ENCODE data around the gene CITED4.

CITED4 gene

DNA sequence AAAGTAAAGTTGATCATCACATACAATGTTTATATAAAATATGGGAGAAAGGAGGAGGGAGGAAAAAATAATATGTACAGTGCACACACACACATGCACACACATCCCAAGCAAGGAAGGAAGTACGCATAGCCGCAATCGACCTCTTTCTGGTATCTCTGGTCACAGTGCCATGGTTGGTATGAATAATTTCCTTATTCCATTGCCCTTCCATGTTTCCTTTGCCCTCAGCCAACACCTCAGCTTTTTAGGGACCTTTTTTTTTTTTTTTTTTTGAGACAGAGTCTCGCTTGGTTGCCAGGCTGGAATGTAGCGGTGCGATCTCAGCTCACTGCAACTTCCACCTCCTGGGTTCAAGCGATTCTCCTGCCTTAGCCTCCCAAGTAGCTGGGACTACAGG is 20.6 kb downstream of the CITED4 start:
- DNase-seq (ENCODE audit: low read depth): no peak
- TF ChIP-seq CTCF (conservative IDR thresholded peaks at IDR 0.05; ENCODE audit: low read length): no peak
- H3K4me3 ChIP-seq (ENCODE audit: low read length): no peak overlapping the region

DNA sequence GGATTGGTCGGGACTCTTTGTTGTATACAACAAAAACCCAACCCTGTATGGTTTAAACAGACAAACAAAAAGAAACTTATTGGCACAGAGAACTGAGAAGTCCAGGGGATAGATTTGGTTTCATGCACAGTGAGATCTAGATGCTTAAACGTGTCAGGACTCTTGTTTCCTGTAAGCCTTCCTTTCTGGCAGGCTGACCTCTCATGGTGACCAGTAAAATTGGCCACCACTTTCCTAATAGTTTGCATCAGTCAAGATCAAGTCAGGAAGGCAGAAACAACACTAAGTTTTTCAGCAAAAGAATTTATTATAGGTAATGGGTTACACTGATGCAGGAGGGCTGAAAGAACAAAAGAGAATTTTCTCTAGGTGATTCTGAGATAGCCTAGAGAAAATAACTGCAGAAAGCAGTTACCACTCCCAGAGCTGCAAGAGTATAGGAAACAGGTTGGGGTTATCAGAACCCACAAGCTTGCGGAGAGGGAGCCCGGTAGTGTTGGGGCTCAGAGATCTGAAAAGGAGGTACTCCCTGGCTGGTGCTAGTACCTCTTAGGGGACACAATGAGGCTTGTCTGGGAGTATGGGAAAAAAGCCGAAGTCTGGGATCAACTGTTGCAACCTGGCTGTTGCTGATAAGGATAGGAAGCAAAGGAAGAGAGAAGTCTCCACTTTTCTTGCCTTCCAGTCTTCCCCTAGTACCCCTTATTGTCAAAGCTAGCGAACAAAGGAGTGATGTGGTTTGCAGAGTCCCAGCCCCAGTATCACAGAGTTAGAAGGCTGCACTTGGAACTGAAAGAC is 21.4 kb downstream of the CITED4 start:
- no peak overlapping the region for H3K4me3 ChIP-seq (ENCODE audit: low read length)
- TF ChIP-seq CTCF (conservative IDR thresholded peaks at IDR 0.05; ENCODE audit: low read length): 0 out of 2 replicates have a peak, but pooled peaks have one; percentile 4
- DNase-seq (ENCODE audit: low read depth): no peak

- TF ChIP-seq CTCF (conservative IDR thresholded peaks at IDR 0.05; ENCODE audit: low read length): no peak
- no peak for DNase-seq (ENCODE audit: low read depth)
- no peak overlapping the region for H3K4me3 ChIP-seq (ENCODE audit: low read length)
Observed at GRCh38 chr1:40839943-40840335, 22.2 kb downstream of the CITED4 start.

DNA sequence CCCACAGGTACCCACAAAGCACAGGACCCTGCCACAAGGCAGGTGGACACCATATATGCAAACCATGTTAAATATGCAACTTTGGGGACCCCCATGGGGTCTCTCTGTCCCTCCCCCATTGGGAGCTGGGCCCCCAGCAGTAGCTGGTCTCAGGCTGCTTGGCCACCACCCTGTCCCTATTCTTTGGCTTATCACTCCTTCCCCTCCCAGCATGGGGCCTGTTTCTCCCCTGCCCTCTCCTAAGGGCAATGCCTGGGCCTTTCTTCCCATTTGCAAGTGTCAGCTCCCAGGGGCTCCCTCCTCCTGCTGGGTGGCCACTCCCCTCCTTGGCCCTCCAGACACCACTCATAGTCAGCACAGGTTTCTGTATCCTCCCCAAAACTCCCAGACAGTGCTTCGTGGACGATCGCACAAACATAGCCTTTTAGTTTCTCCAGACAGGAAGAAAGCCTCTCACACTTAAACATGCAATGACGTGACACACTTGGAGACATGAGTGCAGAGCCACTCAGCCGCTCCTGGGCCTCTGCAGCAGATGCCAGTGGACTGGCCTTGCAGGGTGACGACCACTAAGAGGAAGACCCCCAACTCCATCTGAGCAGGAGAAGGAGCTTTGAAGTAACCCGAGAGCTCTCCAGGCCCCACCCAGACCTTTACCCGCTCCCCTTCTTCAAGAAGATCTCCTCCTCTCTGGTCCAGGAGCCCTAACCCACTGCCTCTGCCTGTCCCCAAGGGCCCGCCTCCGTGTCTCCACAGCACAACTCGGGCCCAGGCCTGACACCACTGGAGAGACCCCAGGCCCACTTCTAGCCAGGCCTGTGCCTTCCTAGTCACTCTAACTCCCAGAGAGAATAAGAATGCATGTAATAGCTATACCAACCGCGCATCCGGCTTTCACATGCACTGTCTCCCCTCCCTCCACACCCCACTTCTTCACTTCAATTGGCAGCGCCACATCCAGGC is 22.9 kb downstream of the CITED4 start:
- no peak for TF ChIP-seq CTCF (conservative IDR thresholded peaks at IDR 0.05; ENCODE audit: low read length)
- no peak for DNase-seq (ENCODE audit: low read depth)
- H3K4me3 ChIP-seq (ENCODE audit: low read length): no peak overlapping the region

DNA sequence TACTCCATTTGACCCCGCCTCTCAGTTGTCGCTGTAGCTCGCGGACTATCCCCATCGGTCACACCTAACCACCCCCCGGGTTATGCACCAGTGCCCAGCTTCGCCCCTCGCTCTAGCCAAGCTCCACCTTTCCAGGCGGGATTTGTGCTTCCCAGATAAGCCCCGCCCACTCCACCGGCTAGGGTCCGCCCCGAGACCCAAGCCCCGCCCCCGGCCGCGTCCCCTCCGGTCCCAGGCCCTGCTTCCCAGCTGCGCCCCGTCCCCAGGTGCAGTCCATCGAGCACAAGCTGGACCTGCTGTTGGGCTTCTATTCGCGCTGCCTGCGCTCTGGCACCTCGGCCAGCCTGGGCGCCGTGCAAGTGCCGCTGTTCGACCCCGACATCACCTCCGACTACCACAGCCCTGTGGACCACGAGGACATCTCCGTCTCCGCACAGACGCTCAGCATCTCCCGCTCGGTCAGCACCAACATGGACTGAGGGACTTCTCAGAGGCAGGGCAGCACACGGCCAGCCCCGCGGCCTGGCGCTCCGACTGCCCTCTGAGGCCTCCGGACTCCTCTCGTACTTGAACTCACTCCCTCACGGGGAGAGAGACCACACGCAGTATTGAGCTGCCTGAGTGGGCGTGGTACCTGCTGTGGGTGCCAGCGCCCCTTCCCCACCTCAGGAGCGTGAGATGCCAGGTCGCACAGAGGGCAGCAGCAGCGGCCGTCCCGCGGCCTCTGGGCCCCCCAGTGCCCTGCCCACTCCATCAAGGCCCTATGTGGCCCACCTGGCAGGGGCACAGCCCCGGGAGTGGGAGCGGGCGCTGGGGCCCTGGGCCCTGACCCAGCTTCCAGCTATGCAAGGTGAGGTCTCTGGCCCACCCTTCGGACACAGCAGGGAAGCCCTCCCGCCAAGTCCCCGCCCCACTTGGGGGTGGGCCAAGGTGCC is 23.9 kb downstream of the CITED4 start:
- no peak for TF ChIP-seq CTCF (conservative IDR thresholded peaks at IDR 0.05; ENCODE audit: low read length)
- DNase-seq (ENCODE audit: low read depth): no peak
- H3K4me3 ChIP-seq (ENCODE audit: low read length): no peak overlapping the region

- no peak for TF ChIP-seq CTCF (conservative IDR thresholded peaks at IDR 0.05; ENCODE audit: low read length)
- no peak overlapping the region for H3K4me3 ChIP-seq (ENCODE audit: low read length)
- DNase-seq (ENCODE audit: low read depth): no peak
Observed at GRCh38 chr1:40837601-40838000, 24.6 kb downstream of the CITED4 start.

All from AG10803 (cell line).